Measurements from ENCODE around the gene TPRG1L. TPM values are rescaled to one million over a fixed set of nuclear protein-coding genes. Genes with fewer than 3 reads are reported as not detected.

Gene TPRG1L
- total RNA-seq, 1 experiment from 2014 or later = 24.0 TPM

GRCh38 chr1:3663999-3664699 lies 39.3 kb downstream of the TPRG1L start:
- Mint-ChIP-seq H3K36me3 (ENCODE audit: insufficient read depth in 1 of 3, low read depth in 3 of 3) (no peaks in the 10 kb centered on the region), H3K4me3 (no peak overlapping the region), H3K27ac (no peak overlapping the region), H3K9me3 (no peaks in the 10 kb centered on the region), H3K27me3 (ENCODE audit: low read depth) (peaks cover 47% of the 10 kb centered on the region), H3K4me1 (peaks cover 7 to 22% of the 10 kb centered on the region in 2 experiments)
- H3K23me2 ChIP-seq (ENCODE audit: insufficient read length, low read depth, low read length, poor library complexity, severe bottlenecking) = no peaks in the 10 kb centered on the region
- no peaks in the 10 kb centered on the region; the same call in 1 of the 2 replicates for H3K27me3 ChIP-seq (ENCODE audit: insufficient read depth, low read length)
- peak; percentile 31 for DNase-seq
- no peaks in the 10 kb centered on the region for H3K4me1 ChIP-seq (ENCODE audit: insufficient read depth, low read length)
- H3K4ac ChIP-seq (ENCODE audit: low read depth, low read length) = no peak overlapping the region
- H3K4me2 ChIP-seq (ENCODE audit: insufficient read depth, insufficient read length, low read length) = no peak overlapping the region
- H3K56ac ChIP-seq (ENCODE audit: insufficient read length, low read depth, low read length) = no peak overlapping the region
- H3T11ph ChIP-seq (ENCODE audit: low read length) = no peak overlapping the region
- no peak overlapping the region for H2AFZ ChIP-seq (ENCODE audit: low read length)
- H2BK20ac ChIP-seq (ENCODE audit: low read depth, low read length, poor library complexity, severe bottlenecking) = no peak overlapping the region
- no peak overlapping the region for H3K9ac ChIP-seq (ENCODE audit: extremely low read depth, insufficient read length, low read length)
- no peaks in the 10 kb centered on the region for H4K20me1 ChIP-seq (ENCODE audit: control insufficient read depth, insufficient read depth, insufficient read length)
- no peak overlapping the region for H2AK5ac ChIP-seq (ENCODE audit: insufficient read length, low read length)
- no peak overlapping the region for H3K14ac ChIP-seq (ENCODE audit: insufficient read depth, low read length)
- H3K79me2 ChIP-seq (ENCODE audit: insufficient read depth, low read length) = no peaks in the 10 kb centered on the region
- H2BK12ac ChIP-seq (ENCODE audit: insufficient read length, low read depth, low read length) = no peak overlapping the region
- no peak overlapping the region for H3K18ac ChIP-seq (ENCODE audit: insufficient read length, low read depth, low read length)
- H2BK5ac ChIP-seq (ENCODE audit: insufficient read length, low read length) = no peak overlapping the region
- H3K79me1 ChIP-seq (ENCODE audit: insufficient read depth, low read depth, low read length, poor library complexity, severe bottlenecking) = no peaks in the 10 kb centered on the region
- no peak overlapping the region for H2BK15ac ChIP-seq (ENCODE audit: low read depth, low read length)
- H4K91ac ChIP-seq (ENCODE audit: insufficient read length, low read depth, low read length) = no peak overlapping the region
- no peak overlapping the region for H2BK120ac ChIP-seq (ENCODE audit: low read depth, low read length, poor library complexity, severe bottlenecking)
- H3K23ac ChIP-seq (ENCODE audit: insufficient read length, low read depth, low read length) = no peak overlapping the region
- WGBS (ENCODE audit: extremely low coverage, insufficient read length, low lambda C conversion rate) = no CpG with 5 or more reads among the region's 14 CpGs
- TF ChIP-seq, protein P1, sequence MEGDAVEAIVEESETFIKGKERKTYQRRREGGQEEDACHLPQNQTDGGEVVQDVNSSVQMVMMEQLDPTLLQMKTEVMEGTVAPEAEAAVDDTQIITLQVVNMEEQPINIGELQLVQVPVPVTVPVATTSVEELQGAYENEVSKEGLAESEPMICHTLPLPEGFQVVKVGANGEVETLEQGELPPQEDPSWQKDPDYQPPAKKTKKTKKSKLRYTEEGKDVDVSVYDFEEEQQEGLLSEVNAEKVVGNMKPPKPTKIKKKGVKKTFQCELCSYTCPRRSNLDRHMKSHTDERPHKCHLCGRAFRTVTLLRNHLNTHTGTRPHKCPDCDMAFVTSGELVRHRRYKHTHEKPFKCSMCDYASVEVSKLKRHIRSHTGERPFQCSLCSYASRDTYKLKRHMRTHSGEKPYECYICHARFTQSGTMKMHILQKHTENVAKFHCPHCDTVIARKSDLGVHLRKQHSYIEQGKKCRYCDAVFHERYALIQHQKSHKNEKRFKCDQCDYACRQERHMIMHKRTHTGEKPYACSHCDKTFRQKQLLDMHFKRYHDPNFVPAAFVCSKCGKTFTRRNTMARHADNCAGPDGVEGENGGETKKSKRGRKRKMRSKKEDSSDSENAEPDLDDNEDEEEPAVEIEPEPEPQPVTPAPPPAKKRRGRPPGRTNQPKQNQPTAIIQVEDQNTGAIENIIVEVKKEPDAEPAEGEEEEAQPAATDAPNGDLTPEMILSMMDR (conservative IDR thresholded peaks at IDR 0.05) = peak; percentile 36; the same call in 2 of the 3 replicates
- no peaks in the 10 kb centered on the region for H3K9me3 ChIP-seq (ENCODE audit: control insufficient read depth, low read depth, low read length)
- H4K5ac ChIP-seq (ENCODE audit: insufficient read length, low read depth, low read length) = no peak overlapping the region
- H3K27ac ChIP-seq (ENCODE audit: insufficient read length, low read depth, low read length) = no peak overlapping the region
- no peak overlapping the region for H4K8ac ChIP-seq (replicated peaks; ENCODE audit: insufficient read length, low read depth, low read length)

All from H9 (cell line).